NOMO-1 treated with DMSO at 0.1 percent for 48 hours (cell line): Measurements from ENCODE around the gene NTM.

Experiments
- DNase-seq: peaks from one replicate; lab custom pipeline; 2025; ENCODE audit not compliant: unreplicated experiment; lab: John Stamatoyannopoulos, UW

Gene NTM

DNA sequence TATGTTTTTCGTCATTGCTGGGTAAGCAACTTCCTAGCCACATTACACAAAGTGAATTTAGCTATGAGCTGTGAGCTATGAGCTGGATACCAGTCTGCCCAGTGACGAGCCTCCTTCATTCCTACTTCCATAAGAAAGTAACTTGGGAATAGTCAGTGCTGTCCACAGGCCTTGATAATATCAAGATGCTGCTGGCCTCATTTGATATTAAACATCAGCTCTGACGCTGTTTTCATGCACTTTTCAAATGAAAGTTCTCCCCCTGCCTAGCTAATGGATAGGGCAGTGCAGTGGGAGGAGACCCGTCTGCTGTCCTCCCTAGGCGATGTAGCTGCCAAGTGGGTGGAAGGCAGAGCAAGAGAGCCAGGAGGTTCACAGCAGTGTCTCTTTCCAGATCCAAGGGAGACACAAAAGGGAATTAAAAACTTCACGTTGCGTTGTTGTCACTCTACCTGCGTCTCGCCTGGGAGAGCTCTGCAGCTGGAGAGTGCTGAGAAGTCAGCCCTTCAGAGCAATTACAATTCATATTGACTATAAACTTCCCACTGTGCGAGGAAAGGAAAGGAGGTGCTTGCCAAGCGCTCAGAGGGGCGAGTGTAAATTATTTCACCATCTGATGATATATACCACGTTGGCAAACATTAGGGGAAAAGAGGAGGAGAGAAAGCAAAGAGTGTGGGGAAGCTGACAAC is 861.4 kb downstream of the NTM start:
- no peak for DNase-seq

- no peak for DNase-seq
Measured at GRCh38 chr11:132234878-132235277, 864.5 kb downstream of the NTM start.

DNA sequence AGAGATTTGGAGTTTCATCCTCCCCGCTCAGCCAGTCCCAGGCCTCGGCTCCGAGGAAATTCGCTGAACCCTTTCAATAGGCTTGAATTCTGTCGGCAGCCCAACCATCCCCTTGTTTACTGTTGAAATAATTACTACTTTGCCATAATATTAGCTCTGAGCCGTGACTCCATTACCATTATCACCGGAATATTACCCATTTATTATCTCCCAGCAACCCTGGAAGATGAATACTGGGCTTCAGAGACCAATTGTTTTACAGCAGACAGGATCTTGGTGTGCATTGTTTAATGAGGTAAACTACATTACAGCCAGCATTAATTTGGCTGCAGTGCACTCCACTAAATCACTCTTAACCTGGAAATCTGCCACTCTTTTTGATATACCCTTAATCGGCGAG is 867.4 kb downstream of the NTM start:
- DNase-seq = no peak

GRCh38 chr11:132238331-132238866 is 868.0 kb downstream of the NTM start:
- no peak for DNase-seq

GRCh38 chr11:132240374-132240773 is 870.0 kb downstream of the NTM start:
- DNase-seq = no peak

DNA sequence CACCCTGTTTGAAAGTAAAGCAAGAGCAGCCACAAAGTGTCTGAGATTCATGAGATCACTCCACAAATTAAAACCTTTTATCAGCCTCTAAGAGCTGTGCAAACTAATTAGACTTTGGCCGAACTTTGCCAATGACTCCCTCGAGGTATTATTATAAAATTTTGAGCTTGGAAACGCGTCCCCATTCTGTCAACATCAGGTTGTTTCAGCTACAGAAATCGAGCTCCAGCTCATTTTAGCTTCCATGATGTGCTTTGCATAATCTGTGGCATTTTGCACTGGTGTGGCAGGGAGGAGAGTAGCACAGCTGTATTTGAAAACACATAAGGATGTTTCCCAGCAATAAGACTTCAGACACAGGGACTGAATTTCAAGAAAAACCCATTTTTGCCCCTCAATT is 872.2 kb downstream of the NTM start:
- DNase-seq = no peak

GRCh38 chr11:132244846-132245245 is 874.4 kb downstream of the NTM start:
- no peak for DNase-seq

DNA sequence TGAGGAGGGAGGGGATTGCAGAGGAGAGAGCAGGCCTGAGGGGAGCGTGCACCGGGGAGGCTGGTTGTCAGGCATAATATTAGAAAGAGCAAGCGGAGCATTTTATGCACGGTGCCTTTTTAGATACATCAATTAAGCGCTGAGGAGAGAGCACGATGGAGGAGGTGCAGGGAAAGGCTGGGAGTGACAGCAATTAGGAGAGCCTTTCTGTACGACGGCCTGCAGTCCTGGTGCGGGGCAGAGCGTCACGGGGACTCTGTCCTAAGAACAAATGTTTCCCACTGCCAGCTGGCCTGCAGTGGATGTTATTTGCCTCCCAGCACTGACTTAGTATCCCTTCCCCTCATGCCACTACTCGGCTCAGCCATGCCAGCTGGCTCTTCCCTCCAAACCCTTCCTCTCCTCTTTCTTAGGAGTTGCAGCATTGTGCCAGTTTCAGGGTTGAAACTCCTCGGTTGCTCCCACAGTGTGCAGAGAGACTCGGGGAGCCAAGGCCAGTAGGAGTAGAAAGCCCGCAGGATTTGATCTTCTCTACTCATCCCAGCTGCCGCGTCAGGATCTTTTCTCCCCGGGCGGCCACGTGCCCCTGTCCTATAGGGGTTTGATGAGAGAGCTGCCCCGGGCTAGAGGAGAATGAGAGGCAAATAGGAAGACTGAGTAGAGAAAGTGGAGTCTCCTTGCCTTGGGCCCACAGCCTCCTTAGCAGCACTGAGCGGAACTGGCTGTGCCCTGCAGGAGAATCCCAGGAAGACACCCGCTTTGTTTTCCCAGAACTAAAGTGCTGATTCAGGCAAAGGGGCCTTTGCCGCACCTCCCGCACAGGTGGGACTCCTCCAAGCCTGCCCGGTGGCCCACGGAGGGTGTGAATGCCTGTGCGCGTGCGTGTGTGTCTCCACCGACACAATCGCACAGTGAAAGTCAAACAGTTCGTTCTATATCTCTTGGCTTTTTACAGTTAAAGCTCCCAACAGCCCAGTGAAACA is 875.3 kb downstream of the NTM start:
- no peak for DNase-seq

GRCh38 chr11:132248580-132248979 is 878.2 kb downstream of the NTM start:
- no peak for DNase-seq

DNA sequence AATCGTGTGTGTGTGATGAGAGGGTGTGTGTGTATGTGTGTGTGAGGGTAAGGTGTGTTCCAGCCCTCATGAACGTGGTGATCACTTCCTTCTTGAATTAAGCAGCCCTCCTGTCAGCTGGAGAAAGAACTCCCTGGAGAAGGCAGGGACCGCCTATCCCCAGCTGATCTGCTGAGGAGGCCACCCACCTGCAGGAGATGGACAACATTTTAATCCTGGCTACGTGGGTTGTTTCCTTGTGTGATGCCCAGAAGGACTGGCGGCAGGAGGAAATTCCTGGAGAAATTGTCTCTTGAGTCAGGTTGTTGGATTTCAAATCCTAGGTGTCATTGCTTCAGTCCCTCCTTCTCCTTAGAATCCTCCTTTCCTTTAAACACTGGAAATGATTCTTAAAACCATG is 878.8 kb downstream of the NTM start:
- no peak for DNase-seq

DNA sequence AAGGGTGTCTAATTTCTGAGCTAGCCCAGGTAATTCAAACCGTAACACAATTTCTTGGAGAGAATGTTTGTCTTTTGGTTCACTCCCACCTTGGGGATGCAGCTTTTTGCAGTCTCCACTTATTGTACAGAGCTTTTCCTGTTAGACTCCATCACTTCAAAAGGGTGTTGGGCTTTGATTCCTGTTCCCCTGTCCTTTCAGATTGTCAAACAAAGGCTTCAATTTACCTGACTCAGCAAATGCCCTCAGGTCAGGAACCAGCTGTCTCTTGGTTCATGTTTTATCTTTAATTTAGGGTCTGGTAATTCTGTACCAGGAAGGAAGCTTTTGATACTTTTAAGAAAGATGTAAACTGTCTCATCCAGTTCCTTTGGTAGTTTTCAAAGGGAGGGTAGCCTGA is 880.6 kb downstream of the NTM start:
- DNase-seq = no peak

GRCh38 chr11:132253469-132254264 is 883.3 kb downstream of the NTM start:
- DNase-seq = no peak

- no peak for DNase-seq
Measured at GRCh38 chr11:132254906-132255305, 884.5 kb downstream of the NTM start.

DNA sequence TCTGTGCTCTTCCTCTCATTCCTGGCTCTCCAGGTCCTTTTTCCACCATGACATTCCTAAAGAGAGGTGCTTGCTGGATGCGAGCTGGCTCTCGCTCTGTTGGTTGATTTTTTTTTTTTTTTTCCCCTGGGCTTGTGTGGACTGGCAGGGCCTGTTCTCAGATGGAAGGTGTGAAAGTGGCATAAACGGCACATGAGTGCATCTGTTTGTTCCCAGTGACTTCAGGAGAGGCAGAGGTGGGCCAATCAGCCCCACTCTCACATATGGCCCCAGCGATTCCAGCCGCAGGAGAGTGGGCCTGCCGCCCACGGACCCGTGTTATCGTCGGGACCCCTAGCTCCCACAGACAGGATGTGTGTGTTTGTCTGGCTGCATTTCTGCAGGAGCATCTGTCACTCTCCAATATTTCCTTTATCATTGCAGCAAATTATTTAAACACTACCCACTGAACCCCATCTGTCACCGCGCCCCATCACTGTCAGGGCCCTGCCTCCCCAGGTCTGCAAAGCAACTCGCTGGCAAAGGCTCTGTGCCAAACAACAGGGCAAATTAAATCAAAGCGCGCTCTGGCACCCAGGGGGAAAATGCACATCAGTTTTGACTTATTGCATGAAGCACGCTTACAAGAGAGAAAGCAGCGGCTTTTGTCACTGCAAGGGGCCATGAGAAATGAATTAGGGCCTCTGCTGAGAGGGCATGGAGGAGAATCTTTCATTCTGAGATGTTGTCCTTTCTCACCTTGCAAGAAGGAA is 886.3 kb downstream of the NTM start:
- DNase-seq = no peak

GRCh38 chr11:132257871-132258270 is 887.5 kb downstream of the NTM start:
- no peak for DNase-seq

- DNase-seq = no peak
Measured at GRCh38 chr11:132258875-132259274, 888.5 kb downstream of the NTM start.

GRCh38 chr11:132260636-132261035 is 890.2 kb downstream of the NTM start:
- no peak for DNase-seq

- DNase-seq = no peak
Measured at GRCh38 chr11:132263241-132263640, 892.8 kb downstream of the NTM start.

GRCh38 chr11:132263875-132264274 is 893.5 kb downstream of the NTM start:
- no peak for DNase-seq

GRCh38 chr11:132264616-132265015 is 894.2 kb downstream of the NTM start:
- DNase-seq = no peak
